ENCODE results near the gene PTAR1.
A peak's percentile ranks its signal among the peaks of the same experiment; 100 is the strongest.
"Not testable (repeated sequence)": the region's sequence is repeated elsewhere in the genome, so short reads cannot be mapped to it uniquely, and the experiment has no call there.

The PTAR1 gene

GRCh38 chr9:69759421-69760277, at the start of gene PTAR1:
TSS of gene PTAR1 (minus strand) at chr9:69760011. CDS start at chr9:69759938, 73 bp downstream.
- DNase-seq (ENCODE audit: extremely low read depth in 1 of 2, low read depth in 1 of 2), result peak; percentile 56 to 88

GRCh38 chr9:69809304-69809863, 49.6 kb upstream of the PTAR1 start:
- no peak for DNase-seq (ENCODE audit: extremely low read depth in 1 of 2, low read depth in 1 of 2)

GRCh38 chr9:69806627-69807026, 46.8 kb upstream of the PTAR1 start:
- no peak for DNase-seq (ENCODE audit: extremely low read depth in 1 of 2, low read depth in 1 of 2)

GRCh38 chr9:69805962-69806515, 46.2 kb upstream of the PTAR1 start:
- DNase-seq (ENCODE audit: extremely low read depth in 1 of 2, low read depth in 1 of 2), result no peak

- no peak for DNase-seq (ENCODE audit: extremely low read depth in 1 of 2, low read depth in 1 of 2)
These were observed 42.2 kb upstream of the PTAR1 start for GRCh38 chr9:69801989-69802388.

GRCh38 chr9:69800027-69800426, 40.2 kb upstream of the PTAR1 start:
- not testable (repeated sequence) for DNase-seq (ENCODE audit: extremely low read depth in 1 of 2, low read depth in 1 of 2)

- DNase-seq (ENCODE audit: extremely low read depth in 1 of 2, low read depth in 1 of 2), result not testable (repeated sequence)
These were observed 39.7 kb upstream of the PTAR1 start for GRCh38 chr9:69799521-69799920.

- no peak for DNase-seq (ENCODE audit: extremely low read depth in 1 of 2, low read depth in 1 of 2)
These were observed 38.9 kb upstream of the PTAR1 start for GRCh38 chr9:69798744-69799143.

- no peak for DNase-seq (ENCODE audit: extremely low read depth in 1 of 2, low read depth in 1 of 2)
These were observed 37.9 kb upstream of the PTAR1 start for GRCh38 chr9:69797675-69798074.

GRCh38 chr9:69794356-69794755, 34.5 kb upstream of the PTAR1 start:
- DNase-seq (ENCODE audit: extremely low read depth in 1 of 2, low read depth in 1 of 2), result no peak

- no peak for DNase-seq (ENCODE audit: extremely low read depth in 1 of 2, low read depth in 1 of 2)
These were observed 25.9 kb upstream of the PTAR1 start for GRCh38 chr9:69785757-69786156.

- DNase-seq (ENCODE audit: extremely low read depth in 1 of 2, low read depth in 1 of 2), result no peak
These were observed 13.4 kb upstream of the PTAR1 start for GRCh38 chr9:69773258-69773657.

GRCh38 chr9:69771775-69772418, 12.1 kb upstream of the PTAR1 start:
- DNase-seq (ENCODE audit: extremely low read depth in 1 of 2, low read depth in 1 of 2), result no peak

GRCh38 chr9:69768716-69769115, 8.9 kb upstream of the PTAR1 start:
- DNase-seq (ENCODE audit: extremely low read depth in 1 of 2, low read depth in 1 of 2), result no peak

GRCh38 chr9:69768101-69768500, 8.3 kb upstream of the PTAR1 start:
- no peak for DNase-seq (ENCODE audit: extremely low read depth in 1 of 2, low read depth in 1 of 2)

- not testable (repeated sequence) for DNase-seq (ENCODE audit: extremely low read depth in 1 of 2, low read depth in 1 of 2)
These were observed 4.1 kb upstream of the PTAR1 start for GRCh38 chr9:69763862-69764261.

GRCh38 chr9:69762527-69762926, 2.7 kb upstream of the PTAR1 start:
- DNase-seq (ENCODE audit: extremely low read depth in 1 of 2, low read depth in 1 of 2), result no peak

- DNase-seq (ENCODE audit: extremely low read depth in 1 of 2, low read depth in 1 of 2), result no peak
These were observed 433 bp upstream of the PTAR1 start for GRCh38 chr9:69760278-69760610.

- DNase-seq (ENCODE audit: extremely low read depth in 1 of 2, low read depth in 1 of 2), result no peak
These were observed 790 bp downstream of the PTAR1 start for GRCh38 chr9:69759021-69759420.

GRCh38 chr9:69757996-69758675, 1.7 kb downstream of the PTAR1 start:
- DNase-seq (ENCODE audit: extremely low read depth in 1 of 2, low read depth in 1 of 2), result no peak

- DNase-seq (ENCODE audit: extremely low read depth in 1 of 2, low read depth in 1 of 2), result no peak
These were observed 4.6 kb downstream of the PTAR1 start for GRCh38 chr9:69755205-69755604.

Data from activated CD8-positive, alpha-beta memory T cell treated with anti-CD3 and anti-CD28 coated beads for 1 hour (primary cell).